ENCODE measurements around the gene CHEK1. TPM values are rescaled to one million over a fixed set of nuclear protein-coding genes. Genes with fewer than 3 reads are reported as not detected.
"Not testable (repeated sequence)": the region's sequence is repeated elsewhere in the genome, so short reads cannot be mapped to it uniquely, and the experiment has no call there.

The CHEK1 gene
- total and polyA plus RNA-seq, 5 donors: 0.32 to 2.5 (median 1.7) TPM

- Histone ChIP-seq H3K4me1 (ENCODE audit: control insufficient read depth, insufficient read depth, low read length) (no peaks in the 10 kb centered on the region), H3K4me3 (ENCODE audit: low read length) (no peak overlapping the region), H3K27me3 (ENCODE audit: control insufficient read depth, insufficient read depth) (no peaks in the 10 kb centered on the region), H3K27ac (ENCODE audit: low read length) (no peak overlapping the region), H3K9me3 (ENCODE audit: control insufficient read depth, low read length) (no peaks in the 10 kb centered on the region)
- intact Hi-C loops (cut with DNase I): no loop called here
- WGBS: 62% methylated on average over 6 of the region's 6 CpGs
- ATAC-seq (no peak), DNase-seq (no peak)
Measured at GRCh38 chr11:125701018-125701610, 76.2 kb downstream of the CHEK1 start.

GRCh38 chr11:125701858-125702621 lies 77.1 kb downstream of the CHEK1 start:
- H3K4me1 ChIP-seq (ENCODE audit: control insufficient read depth, insufficient read depth, low read length): no peaks in the 10 kb centered on the region
- H3K9me3 ChIP-seq (ENCODE audit: control insufficient read depth, low read length): no peaks in the 10 kb centered on the region
- intact Hi-C loops (cut with DNase I): no loop called here
- 39% methylated on average over 6 of the region's 6 CpGs for WGBS
- H3K27ac ChIP-seq (ENCODE audit: low read length): no peak overlapping the region
- no peaks in the 10 kb centered on the region for H3K27me3 ChIP-seq (ENCODE audit: control insufficient read depth, insufficient read depth)
- ATAC-seq (no peak), DNase-seq (no peak)
- no peak overlapping the region for H3K4me3 ChIP-seq (ENCODE audit: low read length)

DNA sequence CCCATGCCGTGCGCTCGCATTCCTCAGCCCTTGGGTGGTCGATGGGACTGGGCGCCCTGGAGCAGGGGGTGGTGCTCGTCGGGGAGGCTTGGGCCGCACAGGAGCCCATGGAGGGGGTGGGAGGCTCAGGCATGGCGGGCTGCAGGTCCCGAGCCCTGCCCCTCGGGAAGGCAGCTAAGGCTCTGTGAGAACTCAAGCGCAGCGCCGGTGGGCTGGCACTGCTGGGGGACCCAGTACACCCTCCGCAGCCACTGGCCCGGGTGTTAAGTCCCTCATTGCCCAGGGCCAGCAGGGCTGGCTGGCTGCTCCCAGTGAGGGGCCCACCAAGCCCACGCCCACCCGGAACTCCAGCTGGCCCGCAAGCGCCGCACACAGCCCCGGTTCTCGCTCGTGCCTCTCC lies 79.7 kb downstream of the CHEK1 start:
- 94% methylated on average over 24 of the region's 24 CpGs for WGBS
- H3K4me1 ChIP-seq (ENCODE audit: control insufficient read depth, insufficient read depth, low read length); H3K4me3 ChIP-seq (ENCODE audit: low read length); H3K27me3 ChIP-seq (ENCODE audit: control insufficient read depth, insufficient read depth); intact Hi-C loops (cut with DNase I); H3K9me3 ChIP-seq (ENCODE audit: control insufficient read depth, low read length); ATAC-seq; DNase-seq; H3K27ac ChIP-seq (ENCODE audit: low read length): not testable (repeated sequence)

GRCh38 chr11:125720781-125721180 lies 95.8 kb downstream of the CHEK1 start:
- no peaks in the 10 kb centered on the region for H3K9me3 ChIP-seq (ENCODE audit: control insufficient read depth, low read length)
- DNase-seq: no peak
- no peaks in the 10 kb centered on the region for H3K4me1 ChIP-seq (ENCODE audit: control insufficient read depth, insufficient read depth, low read length)
- WGBS: 78% methylated on average over 6 of the region's 6 CpGs
- intact Hi-C loops (cut with DNase I): no loop called here
- no peaks in the 10 kb centered on the region for H3K27me3 ChIP-seq (ENCODE audit: control insufficient read depth, insufficient read depth)
- no peak for ATAC-seq
- H3K4me3 ChIP-seq (ENCODE audit: low read length): no peak overlapping the region
- no peak overlapping the region for H3K27ac ChIP-seq (ENCODE audit: low read length)

- no peaks in the 10 kb centered on the region for H3K9me3 ChIP-seq (ENCODE audit: control insufficient read depth, low read length)
- no peaks in the 10 kb centered on the region for H3K4me1 ChIP-seq (ENCODE audit: control insufficient read depth, insufficient read depth, low read length)
- H3K27ac ChIP-seq (ENCODE audit: low read length): no peak overlapping the region
- H3K27me3 ChIP-seq (ENCODE audit: control insufficient read depth, insufficient read depth): no peaks in the 10 kb centered on the region
- DNase-seq (no peak), ATAC-seq (no peak)
- intact Hi-C loops (cut with DNase I): no loop called here
- no peak overlapping the region for H3K4me3 ChIP-seq (ENCODE audit: low read length)
- 91% methylated on average over 1 of the region's 1 CpG for WGBS
Measured at GRCh38 chr11:125724125-125724524, 99.2 kb downstream of the CHEK1 start.

Other genes with a start within 250 kb of the CHEK1 start
- 100 to 1,000 TPM in 2 of 4 donors, 10 to 100 TPM in 2; 62.6 to 139 (median 103) TPM for gene FEZ1, start 128.9 kb upstream of the CHEK1 start, total RNA-seq
- 104 TPM for gene FEZ1, start 128.9 kb upstream of the CHEK1 start, polyA plus RNA-seq
- gene EI24, start 55.7 kb upstream of the CHEK1 start, total RNA-seq: 10 to 100 TPM; 60.2 to 69.2 (median 64.0) TPM
- 33.8 TPM for gene EI24, start 55.7 kb upstream of the CHEK1 start, polyA plus RNA-seq
- 10 to 100 TPM; 62.2 to 90.9 (median 74.9) TPM for gene STT3A, start 32.3 kb upstream of the CHEK1 start, total RNA-seq
- gene STT3A, start 32.3 kb upstream of the CHEK1 start, polyA plus RNA-seq: 33.0 TPM
- gene ACRV1, start 55.7 kb downstream of the CHEK1 start, total RNA-seq: not detected
- gene ACRV1, start 55.7 kb downstream of the CHEK1 start, polyA plus RNA-seq: not detected
- not detected for gene PATE1, start 121.1 kb downstream of the CHEK1 start, total RNA-seq
- not detected for gene PATE1, start 121.1 kb downstream of the CHEK1 start, polyA plus RNA-seq
- gene PATE2, start 153.7 kb downstream of the CHEK1 start, total RNA-seq: not detected
- gene PATE2, start 153.7 kb downstream of the CHEK1 start, polyA plus RNA-seq: not detected
- not detected for gene PATE3, start 163.0 kb downstream of the CHEK1 start, total RNA-seq
- not detected for gene PATE3, start 163.0 kb downstream of the CHEK1 start, polyA plus RNA-seq
- gene PATE4, start 208.2 kb downstream of the CHEK1 start, total RNA-seq: not detected
- gene PATE4, start 208.2 kb downstream of the CHEK1 start, polyA plus RNA-seq: not detected

Measured in right cardiac atrium (tissue), 5 donors.